Effector memory CD8-positive, alpha-beta T cell (primary cell): ENCODE measurements around the gene ECE1.
A peak's percentile ranks its signal among the peaks of the same experiment; 100 is the strongest.

ENCODE experiments used
- ATAC-seq: fragments of 150-1000 bp; cut with Tn5 transposase; replicated peaks from 2 replicates; pipeline ENCODE4 v1.10.0; 2021; ENCODE audit warnings: mild to moderate bottlenecking, moderate library complexity
- DNase-seq, 3 experiments: peaks; one replicate each; pipeline ENCODE4 v3.0.0; 2021
- H3K27ac Mint-ChIP-seq, 2 donors: one replicate each; pipeline ENCODE4 v1.8.0; 2022; ENCODE audit warnings: mild to moderate bottlenecking in 2 of 2, mixed read lengths in 2 of 2, moderate library complexity in 2 of 2
- H3K27me3 Mint-ChIP-seq, 2 donors: one replicate each; pipeline ENCODE4 v1.8.0; 2022; ENCODE audit warnings: mixed read lengths in 2 of 2
- H3K36me3 Mint-ChIP-seq: one replicate; pipeline ENCODE4 v1.8.0; 2022; ENCODE audit warnings: mild to moderate bottlenecking, moderate library complexity, mixed read lengths; ENCODE audit not compliant: insufficient read depth
- H3K4me1 Mint-ChIP-seq, 2 donors: one replicate each; pipeline ENCODE4 v1.8.0; 2022; ENCODE audit warnings: low read depth in 2 of 2, mixed read lengths in 2 of 2
- H3K4me3 Mint-ChIP-seq, 2 donors: one replicate each; pipeline ENCODE4 v1.8.0; 2022; ENCODE audit warnings: mild to moderate bottlenecking in 2 of 2, mixed read lengths in 2 of 2, moderate library complexity in 2 of 2
- H3K9me3 Mint-ChIP-seq, 2 donors: one replicate each; pipeline ENCODE4 v1.8.0; 2022; ENCODE audit warnings: mixed read lengths in 2 of 2

The ECE1 gene

DNA sequence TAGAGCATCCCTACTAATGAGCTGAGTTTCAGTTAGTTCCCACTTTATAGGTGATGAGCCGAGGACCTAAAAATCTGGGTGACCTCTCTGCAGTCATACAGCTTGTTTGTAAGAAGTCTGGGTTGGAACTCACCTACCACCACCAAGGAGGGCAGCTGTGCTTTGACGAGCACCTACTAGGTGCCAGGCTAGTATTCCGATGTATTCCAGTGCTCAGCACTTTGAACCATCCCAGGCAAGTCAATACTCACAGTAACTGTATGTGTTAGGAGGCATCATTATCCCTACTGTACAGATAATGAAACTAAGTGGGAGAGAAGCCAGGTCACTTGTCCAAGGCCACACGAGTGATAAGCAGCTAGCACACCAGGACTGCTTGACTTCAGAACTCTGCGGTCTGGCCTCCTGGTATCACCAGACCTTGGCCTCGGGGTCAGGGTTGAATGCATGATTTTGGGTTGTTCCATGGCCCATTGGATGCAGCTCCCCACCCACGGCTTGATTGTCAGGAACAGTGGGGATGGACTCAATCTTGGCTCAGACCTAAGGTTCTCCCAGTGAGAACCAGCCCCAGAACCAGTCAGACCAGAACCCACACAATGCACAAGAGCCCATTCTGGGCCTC, 20.7 kb downstream of the ECE1 start:
- no peak for DNase-seq
- Mint-ChIP-seq H3K9me3 (no peaks in the 10 kb centered on the region), H3K4me1 (peaks cover 10 to 12% of the 10 kb centered on the region in 2 donors), H3K4me3 (no peak overlapping the region), H3K27me3 (no peaks in the 10 kb centered on the region), H3K27ac (peak overlapping the region; percentile 31 to 74), H3K36me3 (peaks cover 10% of the 10 kb centered on the region)
- no peak for ATAC-seq

DNA sequence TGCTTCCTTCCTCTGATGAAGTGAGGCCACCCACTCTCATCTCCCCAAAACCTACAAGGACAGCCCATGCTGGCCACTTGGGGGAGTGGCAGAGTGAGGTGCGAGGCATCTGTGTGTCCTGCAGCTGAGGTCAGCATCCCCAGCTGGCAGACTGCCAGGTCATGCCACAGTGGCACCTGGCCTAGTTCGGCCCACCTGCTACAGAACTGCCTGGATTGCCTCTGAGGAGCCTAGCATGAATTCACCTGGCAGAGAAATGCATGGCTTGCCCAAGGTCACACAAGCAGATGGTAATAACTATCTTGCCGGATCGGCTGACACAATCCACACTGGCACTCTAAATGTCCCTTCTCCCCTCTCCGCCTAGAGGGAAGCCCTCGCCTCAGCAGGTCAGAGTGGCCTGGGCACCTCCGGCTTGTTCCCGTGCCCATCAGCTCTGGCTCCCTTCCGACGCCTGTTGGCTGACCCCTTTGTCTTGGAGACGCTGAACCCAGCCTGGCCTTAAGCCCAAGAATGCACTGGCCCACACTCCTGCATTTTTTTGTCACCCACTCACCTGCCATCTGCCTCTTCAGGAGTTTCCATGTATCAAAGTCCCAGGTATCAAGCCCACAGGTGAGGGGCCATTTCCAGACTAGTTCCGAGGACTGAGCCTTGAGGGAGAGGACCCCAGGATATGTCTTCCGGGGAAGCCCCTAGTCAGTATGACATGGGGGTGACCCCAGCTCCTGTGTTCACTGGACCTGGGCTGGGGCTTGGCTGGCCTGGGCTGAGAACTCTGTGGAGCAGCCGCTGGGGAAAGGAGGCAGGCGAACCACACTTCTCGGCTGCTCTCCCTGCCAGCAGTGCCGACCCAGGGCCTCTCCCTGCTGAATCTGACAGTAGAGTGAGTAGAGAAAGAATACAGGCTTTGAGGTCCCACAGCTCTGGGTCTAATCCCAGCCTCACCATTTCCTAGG, 21.7 kb downstream of the ECE1 start:
- ATAC-seq (no peak), DNase-seq (no peak)
- Mint-ChIP-seq H3K27ac (no peak overlapping the region), H3K36me3 (peaks cover 14% of the 10 kb centered on the region), H3K4me1 (peaks cover 10 to 12% of the 10 kb centered on the region in 2 donors), H3K9me3 (no peaks in the 10 kb centered on the region), H3K27me3 (no peaks in the 10 kb centered on the region), H3K4me3 (no peak overlapping the region)

DNA sequence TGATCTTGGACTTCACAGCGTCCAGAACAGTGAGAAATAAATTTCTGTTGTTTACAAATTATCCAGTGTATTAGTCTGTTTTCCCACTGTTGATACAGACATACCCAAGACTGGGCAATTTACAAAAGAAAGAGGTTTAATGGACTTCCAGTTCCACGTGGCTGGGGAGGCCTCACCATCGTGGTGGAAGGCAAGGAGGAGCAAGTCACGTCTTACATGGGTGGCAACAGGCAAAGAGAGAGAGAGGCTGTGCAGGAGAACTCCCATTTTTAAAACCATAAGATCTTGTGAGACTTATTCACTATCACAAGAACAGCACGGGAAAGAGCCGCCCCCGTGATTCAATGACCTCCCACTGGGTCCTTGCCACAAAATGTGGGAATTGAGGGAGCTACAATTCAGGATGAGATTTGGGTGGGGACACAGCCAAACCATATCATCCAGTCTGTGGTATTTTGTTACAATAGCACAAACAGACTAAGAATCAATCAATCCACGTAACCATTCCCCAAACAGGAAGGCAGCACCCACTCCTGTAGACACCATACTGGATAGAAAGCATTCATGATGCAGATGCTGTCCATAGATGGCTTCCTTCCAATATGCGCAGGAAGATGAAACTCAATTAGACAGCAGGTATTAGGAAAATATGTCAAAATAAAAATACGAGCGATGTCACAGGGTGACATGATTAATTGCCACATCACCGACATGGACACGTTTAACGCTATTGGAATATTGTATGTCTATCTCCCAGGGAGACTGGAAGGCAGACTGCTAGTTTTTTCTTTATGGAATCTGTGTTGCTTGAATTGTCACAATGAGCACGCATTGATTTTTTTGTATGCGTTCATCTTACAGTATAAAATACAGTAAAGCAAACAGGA, 22.8 kb downstream of the ECE1 start:
- peaks cover 7 to 15% of the 10 kb centered on the region in 2 donors for H3K4me1 Mint-ChIP-seq
- ATAC-seq (no peak), DNase-seq (no peak)
- H3K36me3 Mint-ChIP-seq = peaks cover 13% of the 10 kb centered on the region
- no peak overlapping the region for H3K4me3 Mint-ChIP-seq
- H3K27ac Mint-ChIP-seq = no peak overlapping the region
- H3K27me3 Mint-ChIP-seq = no peaks in the 10 kb centered on the region
- no peaks in the 10 kb centered on the region for H3K9me3 Mint-ChIP-seq

GRCh38 chr1:21266119-21266774, 24.0 kb downstream of the ECE1 start:
- DNase-seq = no peak
- no peak for ATAC-seq
- peaks cover 14% of the 10 kb centered on the region for H3K36me3 Mint-ChIP-seq

DNA sequence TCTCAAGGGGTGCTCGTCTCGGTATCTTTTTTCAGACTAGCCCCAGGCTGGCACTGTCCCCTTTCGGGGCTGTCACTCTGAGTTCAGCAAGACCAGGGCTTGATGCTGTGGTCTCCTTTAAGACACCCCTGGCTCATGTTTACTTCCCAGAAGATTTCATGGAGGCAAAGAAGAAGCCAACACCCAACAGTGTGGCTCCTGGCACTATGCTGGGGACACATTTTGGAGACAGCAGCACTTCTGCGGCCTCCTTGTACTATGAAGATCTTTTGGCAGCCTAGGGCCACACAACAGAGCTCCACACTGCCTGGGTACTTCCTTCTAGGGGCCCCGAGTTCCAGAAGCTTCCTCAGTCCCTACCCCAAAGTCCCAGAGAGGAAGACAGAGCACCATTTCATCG, 24.6 kb downstream of the ECE1 start:
- no peaks in the 10 kb centered on the region for H3K9me3 Mint-ChIP-seq
- H3K27ac Mint-ChIP-seq = no peak overlapping the region
- peaks cover 16% of the 10 kb centered on the region for H3K36me3 Mint-ChIP-seq
- no peaks in the 10 kb centered on the region for H3K27me3 Mint-ChIP-seq
- no peak overlapping the region for H3K4me3 Mint-ChIP-seq
- DNase-seq (no peak), ATAC-seq (no peak)
- peaks cover 20 to 27% of the 10 kb centered on the region in 2 donors for H3K4me1 Mint-ChIP-seq

More at GRCh38 chr1:21266119-21266774, 24.0 kb downstream of the ECE1 start:
- Mint-ChIP-seq H3K4me1 (peaks cover 16 to 24% of the 10 kb centered on the region in 2 donors), H3K4me3 (no peak overlapping the region), H3K27ac (no peak overlapping the region), H3K27me3 (no peaks in the 10 kb centered on the region), H3K9me3 (no peaks in the 10 kb centered on the region)

GRCh38 chr1:21264898-21265297, 25.4 kb downstream of the ECE1 start:
- peaks cover 22% of the 10 kb centered on the region for H3K36me3 Mint-ChIP-seq
- H3K4me1 Mint-ChIP-seq = peaks cover 13 to 23% of the 10 kb centered on the region in 2 donors
- ATAC-seq (no peak), DNase-seq (no peak)
- no peak overlapping the region for H3K4me3 Mint-ChIP-seq
- H3K27me3 Mint-ChIP-seq = no peaks in the 10 kb centered on the region
- no peak overlapping the region for H3K27ac Mint-ChIP-seq
- no peaks in the 10 kb centered on the region for H3K9me3 Mint-ChIP-seq

DNA sequence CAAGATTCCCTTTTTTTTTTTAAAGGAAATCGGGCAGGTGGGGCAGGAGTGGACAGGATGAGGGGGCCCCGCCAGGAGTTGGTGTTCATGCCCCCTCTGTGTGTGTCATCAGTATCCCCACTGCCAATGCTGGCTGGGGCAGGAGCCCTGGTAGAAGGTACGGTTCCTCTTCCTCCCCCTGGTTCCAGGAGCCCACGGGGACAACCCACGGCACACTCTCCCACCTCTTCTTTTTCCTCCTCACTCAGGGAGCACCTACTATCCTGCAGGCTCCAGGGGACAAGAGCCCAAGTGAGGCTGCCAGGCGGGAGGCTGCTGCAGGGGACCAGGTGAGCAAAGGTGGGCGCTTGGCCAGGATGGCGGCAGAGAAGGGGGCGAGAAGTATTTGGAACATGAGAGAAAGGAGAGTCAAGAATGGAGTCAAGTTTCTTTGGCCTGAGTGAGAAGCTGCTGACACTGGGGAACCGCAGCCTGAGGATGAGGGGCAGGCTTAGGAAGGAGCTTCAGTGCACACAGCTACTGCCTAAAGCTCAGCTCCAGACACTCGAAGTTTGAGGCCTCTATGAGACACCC, 26.5 kb downstream of the ECE1 start:
- Mint-ChIP-seq H3K27ac (peak overlapping the region in 1 of 2 donors; percentile 71), H3K36me3 (peaks cover 29% of the 10 kb centered on the region), H3K27me3 (no peaks in the 10 kb centered on the region)

GRCh38 chr1:21263052-21263429, 27.2 kb downstream of the ECE1 start:
- no peak for ATAC-seq
- Mint-ChIP-seq H3K9me3 (no peaks in the 10 kb centered on the region), H3K4me3 (no peak overlapping the region), H3K4me1 (peaks cover 17 to 35% of the 10 kb centered on the region in 2 donors), H3K27ac (peak overlapping the region; percentile 44 to 86), H3K36me3 (peaks cover 29% of the 10 kb centered on the region), H3K27me3 (no peaks in the 10 kb centered on the region)
- DNase-seq = no peak

More for the DNA sequence above, 26.5 kb downstream of the ECE1 start:
- no peak overlapping the region for H3K4me3 Mint-ChIP-seq
- DNase-seq (no peak), ATAC-seq (no peak)
- peaks cover 13 to 30% of the 10 kb centered on the region in 2 donors for H3K4me1 Mint-ChIP-seq
- no peaks in the 10 kb centered on the region for H3K9me3 Mint-ChIP-seq

DNA sequence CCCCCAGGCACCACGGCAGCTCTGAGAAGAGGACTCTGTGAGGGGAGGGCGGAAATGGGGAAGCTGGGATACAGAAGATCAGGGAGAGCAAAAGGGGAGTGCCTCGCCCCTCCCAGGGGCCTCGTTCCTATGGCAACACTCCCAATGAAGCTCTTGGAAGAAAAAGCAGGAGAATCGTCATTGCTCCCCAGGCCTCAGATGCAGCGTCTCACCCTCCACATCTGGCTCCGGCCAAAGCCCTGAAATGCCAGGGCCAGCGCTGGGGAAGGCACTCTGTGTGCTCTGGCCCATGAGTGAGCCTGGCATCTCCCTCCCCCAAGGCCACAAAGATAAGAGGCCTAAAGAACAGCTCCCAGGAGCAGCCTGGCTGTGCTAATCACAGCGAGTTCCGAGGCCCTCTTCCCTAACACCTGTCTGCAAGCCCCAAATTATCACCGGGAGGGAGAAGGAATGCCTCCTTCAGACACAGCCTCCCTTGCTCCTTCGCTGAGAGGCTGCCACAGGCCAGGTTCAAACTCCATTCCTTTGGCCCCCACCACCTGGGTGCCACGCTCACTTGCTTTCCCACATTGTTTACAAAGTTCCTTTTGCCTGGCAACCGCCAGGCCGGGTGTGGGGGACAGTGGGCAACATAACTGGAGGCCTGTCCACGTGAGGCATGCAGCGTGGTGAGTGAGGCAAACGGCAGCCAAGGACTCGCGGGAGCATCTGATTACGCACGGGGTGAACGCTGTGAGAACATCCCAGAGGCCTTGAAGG, 27.8 kb downstream of the ECE1 start:
- no peaks in the 10 kb centered on the region for H3K9me3 Mint-ChIP-seq
- DNase-seq (no peak), ATAC-seq (no peak)
- no peaks in the 10 kb centered on the region for H3K27me3 Mint-ChIP-seq
- H3K4me3 Mint-ChIP-seq = no peak overlapping the region
- peaks cover 24% of the 10 kb centered on the region for H3K36me3 Mint-ChIP-seq
- H3K4me1 Mint-ChIP-seq = peaks cover 20 to 38% of the 10 kb centered on the region in 2 donors
- peak overlapping the region; percentile 44 to 86 for H3K27ac Mint-ChIP-seq

GRCh38 chr1:21261551-21262292, 28.5 kb downstream of the ECE1 start:
- peaks cover 20 to 38% of the 10 kb centered on the region in 2 donors for H3K4me1 Mint-ChIP-seq
- no peak overlapping the region for H3K4me3 Mint-ChIP-seq
- peaks cover 24% of the 10 kb centered on the region for H3K36me3 Mint-ChIP-seq
- no peaks in the 10 kb centered on the region for H3K9me3 Mint-ChIP-seq
- DNase-seq (no peak), ATAC-seq (no peak)
- H3K27ac Mint-ChIP-seq = peak overlapping the region; percentile 44 to 86
- H3K27me3 Mint-ChIP-seq = no peaks in the 10 kb centered on the region

DNA sequence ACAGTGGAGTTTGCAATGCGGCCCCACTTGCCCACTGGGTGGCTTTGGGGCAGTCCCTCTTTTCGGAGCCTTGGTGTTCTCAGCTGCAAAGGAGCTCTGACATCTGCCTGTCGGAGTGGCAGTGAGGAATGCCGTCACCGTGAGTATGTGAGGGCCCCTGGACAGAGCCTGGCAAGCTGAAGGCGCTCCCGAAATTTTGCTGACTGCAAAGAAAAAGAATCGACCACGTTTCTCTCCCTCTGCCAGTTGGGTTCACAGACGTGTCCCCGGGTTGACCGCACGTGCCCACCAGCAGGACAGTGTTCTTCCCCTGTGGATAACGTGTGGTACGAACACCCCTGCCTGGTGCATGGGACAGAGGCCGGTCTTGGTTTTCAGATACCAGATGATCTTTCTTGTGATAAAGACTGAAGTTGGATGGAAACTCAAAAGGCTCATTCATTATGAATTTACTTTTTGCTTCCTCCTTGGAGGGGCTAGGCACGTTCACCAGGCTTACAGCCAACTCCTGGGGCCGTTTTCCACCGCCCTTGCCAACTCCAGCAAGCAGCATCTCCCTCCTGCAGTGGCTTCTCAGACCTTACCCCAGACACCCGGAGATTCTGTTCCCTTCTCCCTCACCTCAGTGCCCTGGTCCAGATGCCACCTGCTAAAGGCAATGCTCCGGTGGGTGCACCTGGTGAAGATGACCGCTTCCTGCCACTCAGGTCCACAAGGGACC, 29.7 kb downstream of the ECE1 start:
- Mint-ChIP-seq H3K9me3 (no peaks in the 10 kb centered on the region), H3K36me3 (peaks cover 29% of the 10 kb centered on the region), H3K27me3 (no peaks in the 10 kb centered on the region), H3K4me3 (no peak overlapping the region), H3K4me1 (peaks cover 20 to 41% of the 10 kb centered on the region in 2 donors), H3K27ac (peak overlapping the region in 1 of 2 donors; percentile 44)
- DNase-seq (no peak), ATAC-seq (no peak)
